ENCODE measurements around the gene ALB.

ALB gene

GRCh38 chr4:73452953-73453700 is 49.0 kb downstream of the ALB start:
- CTCF ChIA-PET, result no interaction called here
- TF ChIP-seq HDGF (IDR thresholded peaks at IDR 0.05; ENCODE audit: borderline replicate concordance), result no peak
- no peak for TF ChIP-seq ELF4 (IDR thresholded peaks at IDR 0.05)
- no peak for TF ChIP-seq ZNF384 (IDR thresholded peaks at IDR 0.05)
- TF ChIP-seq BHLHE40 (IDR thresholded peaks at IDR 0.05; ENCODE audit: borderline replicate concordance), result no peak
- TF ChIP-seq NFRKB (IDR thresholded peaks at IDR 0.05), result no peak
- TF ChIP-seq CTBP1 (IDR thresholded peaks at IDR 0.05; ENCODE audit: borderline replicate concordance), result no peak
- no peak for TF ChIP-seq L3MBTL2 (conservative IDR thresholded peaks at IDR 0.05)
- no peak for TF ChIP-seq LEF1 (IDR thresholded peaks at IDR 0.05; ENCODE audit: borderline replicate concordance)
- TF ChIP-seq FOXM1 (IDR thresholded peaks at IDR 0.05; ENCODE audit: borderline replicate concordance), result no peak
- DNase-seq (ENCODE audit: extremely low spot score), result no peak
- POLR2A ChIA-PET, result no interaction called here

- POLR2A ChIA-PET, result no interaction called here
- no peak for DNase-seq (ENCODE audit: extremely low spot score)
- TF ChIP-seq NFRKB (IDR thresholded peaks at IDR 0.05) (no peak), ZNF384 (IDR thresholded peaks at IDR 0.05) (no peak), SUZ12 (IDR thresholded peaks at IDR 0.05) (no peak), CTBP1 (IDR thresholded peaks at IDR 0.05; ENCODE audit: borderline replicate concordance) (no peak), FOXM1 (IDR thresholded peaks at IDR 0.05; ENCODE audit: borderline replicate concordance) (no peak), SP1 (IDR thresholded peaks at IDR 0.05) (no peak), ARNT (IDR thresholded peaks at IDR 0.05) (no peak)
- CTCF ChIA-PET, result no interaction called here
Observed at GRCh38 chr4:73453701-73454005, 49.6 kb downstream of the ALB start.

- DNase-seq (ENCODE audit: extremely low spot score), result no peak
- TF ChIP-seq BHLHE40 (IDR thresholded peaks at IDR 0.05; ENCODE audit: borderline replicate concordance) (no peak), TARDBP (IDR thresholded peaks at IDR 0.05) (no peak), L3MBTL2 (conservative IDR thresholded peaks at IDR 0.05) (no peak), LEF1 (IDR thresholded peaks at IDR 0.05; ENCODE audit: borderline replicate concordance) (no peak), ELF4 (IDR thresholded peaks at IDR 0.05) (no peak), HDGF (IDR thresholded peaks at IDR 0.05; ENCODE audit: borderline replicate concordance) (no peak), NFRKB (IDR thresholded peaks at IDR 0.05) (no peak), SUZ12 (IDR thresholded peaks at IDR 0.05) (no peak)
- CTCF ChIA-PET, result no interaction called here
- POLR2A ChIA-PET, result no interaction called here
Observed at GRCh38 chr4:73454920-73455319, 50.8 kb downstream of the ALB start.

DNA sequence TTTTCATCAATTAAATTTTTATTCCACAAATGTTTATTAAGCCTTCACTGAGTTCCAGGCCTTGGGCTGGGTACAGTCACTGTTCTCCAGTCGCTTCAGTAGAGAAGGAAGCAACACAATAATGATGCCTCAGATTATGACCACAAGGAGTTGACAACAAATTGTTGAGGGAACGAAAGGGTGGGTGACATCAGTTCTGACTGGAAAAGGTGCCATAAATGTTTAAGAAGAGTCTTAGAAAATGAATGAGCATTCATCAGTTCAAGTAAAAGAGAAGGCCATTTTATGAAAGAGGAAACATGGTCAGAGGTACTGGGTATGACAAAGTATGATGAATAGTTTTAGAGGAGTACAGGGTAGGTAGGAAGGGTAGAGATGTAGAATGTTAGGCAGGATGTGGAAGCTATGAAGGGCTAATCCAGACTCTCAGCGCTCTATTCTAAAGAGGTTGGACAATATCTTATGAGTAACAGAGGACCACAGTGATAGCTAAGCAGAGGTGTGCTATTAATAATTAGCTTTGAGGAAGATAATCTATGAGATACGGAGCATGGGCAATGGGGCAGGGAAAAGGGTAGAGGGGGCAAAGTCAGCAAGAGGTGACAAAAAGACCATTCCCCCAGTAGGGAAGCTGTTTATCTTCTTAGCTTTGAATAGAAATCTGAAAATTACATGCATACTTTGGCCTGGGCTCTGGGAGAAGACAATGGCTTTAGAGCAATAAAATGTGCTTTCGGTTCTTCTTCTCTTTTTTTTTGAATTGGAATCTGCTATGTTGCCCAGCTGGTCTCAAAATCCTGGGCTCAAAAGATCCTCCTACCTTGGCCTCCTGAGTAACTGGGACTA is 52.3 kb downstream of the ALB start:
- DNase-seq (ENCODE audit: extremely low spot score), result no peak
- TF ChIP-seq ARNT (IDR thresholded peaks at IDR 0.05), result no peak
- TF ChIP-seq L3MBTL2 (conservative IDR thresholded peaks at IDR 0.05), result no peak
- no peak for TF ChIP-seq SUZ12 (IDR thresholded peaks at IDR 0.05)
- TF ChIP-seq NFRKB (IDR thresholded peaks at IDR 0.05), result no peak
- TF ChIP-seq FOXM1 (IDR thresholded peaks at IDR 0.05; ENCODE audit: borderline replicate concordance), result no peak
- TF ChIP-seq CTBP1 (IDR thresholded peaks at IDR 0.05; ENCODE audit: borderline replicate concordance), result no peak
- TF ChIP-seq FOXK2 (IDR thresholded peaks at IDR 0.05), result no peak
- no peak for TF ChIP-seq HDGF (IDR thresholded peaks at IDR 0.05; ENCODE audit: borderline replicate concordance)
- TF ChIP-seq ELF4 (IDR thresholded peaks at IDR 0.05), result no peak
- no peak for TF ChIP-seq PKNOX1 (IDR thresholded peaks at IDR 0.05)
- TF ChIP-seq BHLHE40 (IDR thresholded peaks at IDR 0.05; ENCODE audit: borderline replicate concordance), result no peak
- TF ChIP-seq FOXA1 (IDR thresholded peaks at IDR 0.05), result no peak
- no peak for TF ChIP-seq SP1 (IDR thresholded peaks at IDR 0.05)
- no peak for TF ChIP-seq TARDBP (IDR thresholded peaks at IDR 0.05)
- TF ChIP-seq ZNF384 (IDR thresholded peaks at IDR 0.05), result no peak
- TF ChIP-seq LEF1 (IDR thresholded peaks at IDR 0.05; ENCODE audit: borderline replicate concordance), result no peak
- ChIA-PET CTCF (interaction anchor here (2.5 kb wide), 1 partner anchor 10 kb away, joined by 13 read pairs; no protein-coding TSS in a partner anchor), POLR2A (no interaction called here)

DNA sequence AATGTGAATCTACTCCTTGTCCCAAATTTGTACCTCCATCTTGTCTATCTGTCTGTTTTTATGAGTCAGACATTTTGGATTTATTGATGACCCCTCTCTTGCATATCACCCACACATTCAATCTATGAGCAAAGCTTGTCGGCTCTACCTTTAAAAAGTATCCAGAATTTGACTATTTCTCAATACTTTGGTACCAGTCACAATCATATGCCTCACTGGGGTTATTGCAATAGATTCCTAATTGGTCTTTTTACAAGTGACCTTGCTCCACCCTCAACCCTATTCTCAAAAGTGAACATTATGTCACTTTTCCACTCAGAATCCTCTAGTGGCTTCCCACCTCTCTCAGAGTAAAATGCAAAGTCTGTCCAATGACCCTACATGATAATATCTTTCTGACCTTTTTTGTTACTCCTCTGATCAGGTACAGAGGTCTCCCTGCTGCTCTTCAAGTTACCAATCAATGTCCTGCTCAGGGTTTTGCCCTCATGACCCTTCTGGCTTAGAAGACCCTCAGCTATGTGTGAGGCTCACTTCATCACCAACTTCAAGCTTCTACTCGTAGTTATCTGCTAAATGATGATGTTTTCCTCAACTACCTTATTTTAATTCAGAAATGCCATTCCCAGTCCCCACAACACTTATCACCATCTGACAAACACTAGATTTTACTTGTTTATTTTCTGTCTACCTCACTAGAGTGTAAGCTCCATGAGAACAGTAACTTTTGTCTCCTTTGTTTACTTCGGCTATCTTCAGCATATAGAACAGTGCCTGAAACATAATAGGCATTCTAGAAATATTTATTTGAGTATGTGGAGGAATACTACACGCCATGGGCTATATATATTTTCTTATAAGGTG is 54.3 kb downstream of the ALB start:
- TF ChIP-seq NFRKB (IDR thresholded peaks at IDR 0.05) (no peak), CTBP1 (IDR thresholded peaks at IDR 0.05; ENCODE audit: borderline replicate concordance) (no peak), TARDBP (IDR thresholded peaks at IDR 0.05) (no peak)
- DNase-seq (ENCODE audit: extremely low spot score), result no peak
- CTCF ChIA-PET, result interaction anchor here (2.5 kb wide), 1 partner anchor 12 kb away, joined by 13 read pairs; no protein-coding TSS in a partner anchor
- POLR2A ChIA-PET, result no interaction called here

DNA sequence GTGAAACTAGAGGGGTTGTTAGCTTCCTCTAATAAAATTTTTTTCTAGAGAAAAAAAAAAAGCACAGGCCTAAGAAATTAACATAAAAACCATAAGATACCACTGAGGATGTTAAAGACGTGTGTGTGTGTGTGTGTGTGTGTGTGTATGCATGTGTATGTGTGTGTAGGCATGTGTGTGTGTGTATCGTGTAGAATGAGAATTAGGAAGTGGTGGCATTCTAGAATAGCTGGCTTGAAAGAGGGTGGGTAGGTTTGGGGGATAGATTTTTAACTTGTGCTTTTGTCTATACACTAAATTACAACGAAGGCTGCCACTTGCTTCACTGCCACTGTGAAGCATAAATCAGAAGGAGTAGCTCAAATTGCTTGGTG is 54.9 kb downstream of the ALB start:
- ChIA-PET CTCF (no interaction called here), POLR2A (no interaction called here)
- TF ChIP-seq FOXA1 (IDR thresholded peaks at IDR 0.05) (no peak), FOXK2 (IDR thresholded peaks at IDR 0.05) (no peak), ZNF384 (IDR thresholded peaks at IDR 0.05) (no peak), PKNOX1 (IDR thresholded peaks at IDR 0.05) (no peak), CTBP1 (IDR thresholded peaks at IDR 0.05; ENCODE audit: borderline replicate concordance) (no peak), NFRKB (IDR thresholded peaks at IDR 0.05) (no peak), LEF1 (IDR thresholded peaks at IDR 0.05; ENCODE audit: borderline replicate concordance) (no peak), TARDBP (IDR thresholded peaks at IDR 0.05) (no peak), SUZ12 (IDR thresholded peaks at IDR 0.05) (no peak), SP1 (IDR thresholded peaks at IDR 0.05) (no peak), BHLHE40 (IDR thresholded peaks at IDR 0.05; ENCODE audit: borderline replicate concordance) (no peak)
- DNase-seq (ENCODE audit: extremely low spot score), result no peak
